ENCODE data around the gene DLK1.

The DLK1 gene

GRCh38 chr14:100762901-100763300 lies 36.2 kb downstream of the DLK1 start:
- no peaks in the 10 kb centered on the region for H3K27me3 ChIP-seq (ENCODE audit: insufficient read depth, low read length)
- no peak overlapping the region for H3K9ac ChIP-seq (ENCODE audit: low read depth, low read length)
- H3K4me1 ChIP-seq (ENCODE audit: insufficient read depth, low read length): peaks cover 5% of the 10 kb centered on the region; the same call in 1 of the 2 replicates
- H3K4me3 ChIP-seq (ENCODE audit: low read length): no peak overlapping the region
- H3K9me3 ChIP-seq (ENCODE audit: insufficient read depth, low read depth, low read length): no peaks in the 10 kb centered on the region
- H3K36me3 ChIP-seq (ENCODE audit: insufficient read depth, low read length): no peaks in the 10 kb centered on the region
- H3K27ac ChIP-seq (ENCODE audit: low read depth, low read length): no peak overlapping the region
- 93% methylated on average over 8 of the region's 8 CpGs for WGBS

DNA sequence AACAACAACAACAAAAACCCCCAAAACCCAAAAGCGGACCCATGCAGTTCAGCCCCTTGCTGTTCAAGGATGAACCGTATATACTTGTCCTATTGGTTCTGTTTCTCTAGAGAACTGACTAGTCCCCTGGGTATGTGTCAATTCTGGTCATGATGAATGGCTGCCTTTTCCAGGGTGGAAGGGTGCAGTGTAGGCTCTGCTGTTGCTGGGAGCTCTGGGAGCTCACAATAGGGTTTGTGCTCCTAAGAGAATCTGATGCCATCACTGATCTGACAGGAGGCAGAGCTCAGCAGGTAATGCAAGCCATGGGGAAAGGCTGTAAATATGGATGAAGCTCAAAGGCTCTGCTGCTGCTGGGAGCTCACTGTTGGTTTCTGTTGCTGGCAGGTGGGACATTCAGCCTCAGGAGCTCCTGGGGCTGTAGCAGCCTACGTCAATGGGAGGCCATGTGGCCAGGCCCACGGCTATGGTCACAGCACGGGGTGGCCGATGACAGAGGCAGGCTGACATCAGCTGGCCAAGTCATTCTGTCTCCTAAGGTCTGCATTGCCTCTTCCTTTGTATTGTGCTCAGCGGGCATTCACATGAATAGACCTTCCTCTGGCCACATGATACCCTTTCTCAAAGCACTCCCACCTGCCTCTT lies 37.9 kb downstream of the DLK1 start:
- no peaks in the 10 kb centered on the region for H3K36me3 ChIP-seq (ENCODE audit: insufficient read depth, low read length)
- 49% methylated on average over 7 of the region's 7 CpGs for WGBS

DNA sequence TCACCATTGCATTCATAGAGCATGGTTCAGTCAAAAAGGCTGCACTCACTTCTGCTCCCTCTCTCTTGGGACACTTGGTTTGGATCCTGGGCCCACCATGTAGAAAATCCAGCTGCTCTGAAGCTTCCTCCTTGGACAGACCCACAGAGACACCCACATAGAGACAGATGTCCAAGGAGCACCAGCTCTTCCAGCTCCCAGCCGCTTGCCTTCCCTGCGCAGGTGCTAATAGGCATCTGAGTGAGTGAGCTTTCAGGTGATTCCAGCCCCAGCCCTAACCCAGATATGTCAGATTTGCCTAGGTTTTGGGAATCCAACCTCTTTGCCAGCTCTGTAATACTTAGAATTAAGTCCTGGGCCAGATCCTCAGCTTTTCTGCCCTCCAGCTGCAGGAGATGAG lies 38.6 kb downstream of the DLK1 start:
- Histone ChIP-seq H3K9ac (ENCODE audit: low read depth, low read length) (no peak overlapping the region), H3K4me1 (ENCODE audit: insufficient read depth, low read length) (peaks cover 5% of the 10 kb centered on the region; the same call in 1 of the 2 replicates), H3K27ac (ENCODE audit: low read depth, low read length) (peak overlapping the region; percentile 74; the same call in 1 of the 2 replicates), H3K9me3 (ENCODE audit: insufficient read depth, low read depth, low read length) (no peaks in the 10 kb centered on the region), H3K4me3 (ENCODE audit: low read length) (no peak overlapping the region), H3K36me3 (ENCODE audit: insufficient read depth, low read length) (no peaks in the 10 kb centered on the region), H3K27me3 (ENCODE audit: insufficient read depth, low read length) (no peaks in the 10 kb centered on the region)
- WGBS: 100% methylated on average over 2 of the region's 2 CpGs

More for the DNA sequence above, 37.9 kb downstream of the DLK1 start:
- Histone ChIP-seq H3K4me1 (ENCODE audit: insufficient read depth, low read length) (peaks cover 5% of the 10 kb centered on the region; the same call in 1 of the 2 replicates), H3K9ac (ENCODE audit: low read depth, low read length) (no peak overlapping the region), H3K4me3 (ENCODE audit: low read length) (no peak overlapping the region), H3K27ac (ENCODE audit: low read depth, low read length) (peak overlapping the region; percentile 6; the same call in 1 of the 2 replicates), H3K9me3 (ENCODE audit: insufficient read depth, low read depth, low read length) (no peaks in the 10 kb centered on the region), H3K27me3 (ENCODE audit: insufficient read depth, low read length) (no peaks in the 10 kb centered on the region)

DNA sequence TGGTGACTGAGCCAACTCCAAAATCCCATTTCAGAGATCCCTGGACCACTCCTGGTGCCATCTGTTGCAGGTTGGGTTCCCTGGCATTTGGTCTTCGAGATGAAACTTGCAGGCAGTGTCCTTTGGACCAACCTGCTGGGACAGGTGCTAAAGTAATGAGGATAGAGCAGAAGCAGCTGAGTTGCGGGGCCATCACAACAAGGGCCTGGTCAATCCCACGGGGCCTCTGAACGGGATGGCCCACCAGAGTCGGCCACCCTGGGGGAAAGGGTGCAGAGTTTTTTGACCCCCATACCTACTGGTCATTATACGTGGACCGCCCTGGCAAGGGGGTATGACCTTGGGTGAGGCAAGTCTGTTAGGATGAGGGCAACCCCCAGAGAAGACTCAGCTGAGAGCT lies 39.3 kb downstream of the DLK1 start:
- no peak overlapping the region for H3K27ac ChIP-seq (ENCODE audit: low read depth, low read length)
- no peaks in the 10 kb centered on the region for H3K27me3 ChIP-seq (ENCODE audit: insufficient read depth, low read length)
- no peak overlapping the region for H3K9ac ChIP-seq (ENCODE audit: low read depth, low read length)
- no peaks in the 10 kb centered on the region for H3K36me3 ChIP-seq (ENCODE audit: insufficient read depth, low read length)
- peaks cover 5% of the 10 kb centered on the region; the same call in 1 of the 2 replicates for H3K4me1 ChIP-seq (ENCODE audit: insufficient read depth, low read length)
- no peaks in the 10 kb centered on the region for H3K9me3 ChIP-seq (ENCODE audit: insufficient read depth, low read depth, low read length)
- 95% methylated on average over 7 of the region's 7 CpGs for WGBS
- no peak overlapping the region for H3K4me3 ChIP-seq (ENCODE audit: low read length)

DNA sequence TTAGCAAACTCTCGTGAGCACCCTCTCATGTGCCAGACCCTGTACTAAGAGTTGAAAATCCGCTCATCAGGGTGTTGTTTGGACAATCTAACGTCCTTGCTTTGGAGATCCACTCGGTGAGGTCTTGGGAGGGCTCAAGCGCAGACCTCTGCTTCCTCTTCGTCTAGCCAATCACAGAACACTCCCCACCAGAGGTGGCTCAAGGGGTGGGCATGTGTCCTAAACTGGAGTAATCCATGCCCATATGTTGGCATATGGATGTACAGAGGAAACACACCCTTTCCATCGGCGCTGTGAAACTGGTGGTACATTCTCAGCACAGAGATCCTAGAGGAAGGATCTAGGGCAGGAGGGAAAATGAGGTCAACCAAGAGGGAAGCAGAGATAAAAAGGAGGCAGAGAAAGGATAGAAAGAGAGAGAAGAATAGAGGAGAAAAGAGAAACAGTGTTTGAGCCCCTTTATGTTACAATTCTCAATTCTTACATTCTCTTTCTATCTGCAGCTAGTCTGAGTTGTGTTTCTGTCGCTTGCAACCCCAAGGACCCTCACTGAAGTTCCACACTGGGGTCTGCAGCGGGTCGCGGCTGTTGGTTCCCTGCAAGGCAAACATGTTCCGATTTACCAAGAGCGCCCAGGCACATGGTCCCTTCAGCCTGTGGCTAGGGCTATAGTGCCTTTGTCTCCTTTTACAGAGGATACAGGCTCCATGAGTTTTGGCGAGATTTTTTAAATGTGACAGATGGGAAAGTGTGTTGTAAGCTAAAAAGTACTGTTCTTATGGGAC lies 40.5 kb downstream of the DLK1 start:
- Histone ChIP-seq H3K9ac (ENCODE audit: low read depth, low read length) (no peak overlapping the region), H3K9me3 (ENCODE audit: insufficient read depth, low read depth, low read length) (0 out of 2 replicates have a peak, but pooled peaks cover 5% of the 10 kb centered on the region), H3K27me3 (ENCODE audit: insufficient read depth, low read length) (no peaks in the 10 kb centered on the region), H3K27ac (ENCODE audit: low read depth, low read length) (no peak overlapping the region), H3K36me3 (ENCODE audit: insufficient read depth, low read length) (no peaks in the 10 kb centered on the region), H3K4me1 (ENCODE audit: insufficient read depth, low read length) (peaks cover 5% of the 10 kb centered on the region; the same call in 1 of the 2 replicates), H3K4me3 (ENCODE audit: low read length) (no peak overlapping the region)
- WGBS: 91% methylated on average over 14 of the region's 15 CpGs

DNA sequence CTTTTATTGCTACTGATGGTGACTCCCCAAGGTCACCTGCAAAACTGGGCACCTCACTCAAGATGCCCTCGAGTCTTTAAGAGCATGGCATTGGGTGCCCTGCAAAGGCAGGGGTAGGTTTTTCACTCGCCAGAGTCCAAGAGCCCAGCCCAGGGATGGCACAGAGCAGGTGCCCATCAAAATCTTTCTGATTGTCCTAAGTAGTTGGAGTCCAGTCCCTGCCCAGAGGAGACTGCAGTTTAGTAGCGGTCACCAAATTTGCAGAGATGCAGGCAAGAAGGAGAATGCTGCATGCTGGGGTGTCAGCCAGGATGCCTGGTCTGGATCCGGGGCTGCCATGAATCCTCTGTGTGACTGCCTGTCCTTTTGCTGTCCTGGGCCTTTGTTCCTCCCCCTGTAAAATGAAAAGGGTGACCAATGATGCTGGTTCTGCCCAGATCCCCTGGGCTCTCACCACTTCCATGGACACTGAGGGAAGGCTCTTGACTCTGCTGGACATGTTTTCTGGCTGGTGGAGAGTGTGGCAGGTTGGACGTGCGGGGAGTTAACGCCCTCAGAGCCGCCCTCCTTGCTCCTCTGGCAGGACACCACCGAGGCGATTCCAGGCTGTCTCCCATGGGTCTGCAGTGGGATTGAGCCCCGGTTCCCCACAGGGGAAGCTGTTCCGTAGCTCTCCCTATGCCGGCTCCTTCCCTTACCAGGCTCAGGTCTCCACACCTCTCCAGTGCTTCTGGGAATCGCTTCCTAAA lies 41.3 kb downstream of the DLK1 start:
- H3K27ac ChIP-seq (ENCODE audit: low read depth, low read length): no peak overlapping the region
- H3K9me3 ChIP-seq (ENCODE audit: insufficient read depth, low read depth, low read length): 0 out of 2 replicates have a peak, but pooled peaks cover 5% of the 10 kb centered on the region
- WGBS: 91% methylated on average over 14 of the region's 14 CpGs
- no peak overlapping the region for H3K9ac ChIP-seq (ENCODE audit: low read depth, low read length)
- no peaks in the 10 kb centered on the region for H3K36me3 ChIP-seq (ENCODE audit: insufficient read depth, low read length)
- H3K4me3 ChIP-seq (ENCODE audit: low read length): no peak overlapping the region
- peaks cover 5% of the 10 kb centered on the region; the same call in 1 of the 2 replicates for H3K4me1 ChIP-seq (ENCODE audit: insufficient read depth, low read length)
- no peaks in the 10 kb centered on the region for H3K27me3 ChIP-seq (ENCODE audit: insufficient read depth, low read length)

GRCh38 chr14:100769035-100769939 lies 42.6 kb downstream of the DLK1 start:
- Histone ChIP-seq H3K4me3 (ENCODE audit: low read length) (no peak overlapping the region), H3K36me3 (ENCODE audit: insufficient read depth, low read length) (no peaks in the 10 kb centered on the region), H3K9me3 (ENCODE audit: insufficient read depth, low read depth, low read length) (0 out of 2 replicates have a peak, but pooled peaks cover 5% of the 10 kb centered on the region), H3K27ac (ENCODE audit: low read depth, low read length) (no peak overlapping the region), H3K9ac (ENCODE audit: low read depth, low read length) (no peak overlapping the region), H3K27me3 (ENCODE audit: insufficient read depth, low read length) (no peaks in the 10 kb centered on the region), H3K4me1 (ENCODE audit: insufficient read depth, low read length) (peaks cover 5% of the 10 kb centered on the region; the same call in 1 of the 2 replicates)
- WGBS: 94% methylated on average over 32 of the region's 32 CpGs

GRCh38 chr14:100770046-100770445 lies 43.4 kb downstream of the DLK1 start:
- Histone ChIP-seq H3K9ac (ENCODE audit: low read depth, low read length) (no peak overlapping the region), H3K4me3 (ENCODE audit: low read length) (no peak overlapping the region), H3K27ac (ENCODE audit: low read depth, low read length) (no peak overlapping the region), H3K36me3 (ENCODE audit: insufficient read depth, low read length) (no peaks in the 10 kb centered on the region), H3K4me1 (ENCODE audit: insufficient read depth, low read length) (peaks cover 3% of the 10 kb centered on the region; the same call in 1 of the 2 replicates), H3K27me3 (ENCODE audit: insufficient read depth, low read length) (no peaks in the 10 kb centered on the region), H3K9me3 (ENCODE audit: insufficient read depth, low read depth, low read length) (0 out of 2 replicates have a peak, but pooled peaks cover 5% of the 10 kb centered on the region)
- WGBS: 85% methylated on average over 1 of the region's 4 CpGs

- WGBS: 95% methylated on average over 3 of the region's 5 CpGs
- Histone ChIP-seq H3K27ac (ENCODE audit: low read depth, low read length) (no peak overlapping the region), H3K9me3 (ENCODE audit: insufficient read depth, low read depth, low read length) (0 out of 2 replicates have a peak, but pooled peaks cover 5% of the 10 kb centered on the region), H3K36me3 (ENCODE audit: insufficient read depth, low read length) (no peaks in the 10 kb centered on the region), H3K9ac (ENCODE audit: low read depth, low read length) (no peak overlapping the region), H3K4me1 (ENCODE audit: insufficient read depth, low read length) (no peaks in the 10 kb centered on the region), H3K4me3 (ENCODE audit: low read length) (no peak overlapping the region), H3K27me3 (ENCODE audit: insufficient read depth, low read length) (no peaks in the 10 kb centered on the region)
Measured at GRCh38 chr14:100770605-100771120, 44.0 kb downstream of the DLK1 start.

All from HUES64 (cell line).